Testis (tissue), 3 donors: ENCODE measurements around the gene DIAPH1. TPM values are rescaled to one million over a fixed set of nuclear protein-coding genes. Genes with fewer than 3 reads are reported as not detected.

Experiments
- DNase-seq: peaks from one replicate; pipeline ENCODE4 v3.0.0-alpha.2; 2019
- H3K27ac ChIP-seq, 2 donors: fragments of 200-600 bp; sonication (generic); one replicate each; pipeline ENCODE4 v1.5.1; 2019
- H3K27me3 ChIP-seq: fragments of 200-600 bp; sonication (generic); one replicate; pipeline ENCODE4 v1.5.1; 2019
- H3K36me3 ChIP-seq: fragments of 200-600 bp; sonication (generic); one replicate; pipeline ENCODE4 v1.5.1; 2017; ENCODE audit warnings: low read depth; ENCODE audit errors: missing control alignments
- H3K4me1 ChIP-seq: fragments of 200-600 bp; sonication (generic); one replicate; pipeline ENCODE4 v1.5.1; 2019
- H3K4me3 ChIP-seq, 2 donors: fragments of 200-600 bp; sonication (generic); one replicate each; pipeline ENCODE4 v1.5.1; 2017 to 2019
- H3K9me3 ChIP-seq: fragments of 200-600 bp; sonication (generic); one replicate; pipeline ENCODE4 v1.5.1; 2017
- POLR2A ChIP-seq: fragments of 450-650 bp; IDR thresholded peaks from one replicate; pipeline ENCODE4 v1.6.1; 2017; ENCODE audit warnings: antibody characterized with exemption, mild to moderate bottlenecking, moderate library complexity
- WGBS, 2 donors: methylation state at CpG; one replicate each; pipeline ENCODE4 v1.1.5; 2018; 5-methylcytosine and 5-hydroxymethylcytosine counted together
- intact Hi-C: fragments of 100-400 bp; cut with DNase I; formaldehyde crosslinking; loops from one replicate; pipeline ENCODE4 v1.15.1; 2023; ENCODE audit warnings: low total_unique reads
- polyA plus RNA-seq: library from polyadenylated mRNA; stranded (reverse); fragments of 350-450 nt; fragmentation: Illumina TruSeq; extraction: RNeasy Lipid Tissue Mini Kit (QIAGEN cat#74804); gene quantifications from one replicate; pipeline ENCODE4 v1.2.3, GENCODE V29; 2014; ENCODE audit warnings: low read depth, low replicate concordance; ENCODE audit not compliant: insufficient read depth
- total RNA-seq, 2 donors: library from RNA; depleted of rRNA; stranded (reverse); fragments of >200 nt; gene quantifications; one replicate each; pipeline ENCODE4 v1.2.3, GENCODE V29; 2016
- TF ChIP-seq, protein P1 (sequence below), 3 experiments: fragments of 450-650 bp in 2 of 3; fragments of 200-600 bp in 1 of 3; sonication (generic) in 1 of 3; IDR thresholded peaks; one replicate each; pipeline ENCODE4 v1.5.1; 2016 to 2019; ENCODE audit warnings: antibody characterized with exemption in 3 of 3, mild to moderate bottlenecking in 2 of 3, moderate library complexity in 1 of 3

DIAPH1 gene
- total and polyA plus RNA-seq, 3 donors from 2014 or later: 53.7 to 77.5 (median 58.2) TPM

DNA sequence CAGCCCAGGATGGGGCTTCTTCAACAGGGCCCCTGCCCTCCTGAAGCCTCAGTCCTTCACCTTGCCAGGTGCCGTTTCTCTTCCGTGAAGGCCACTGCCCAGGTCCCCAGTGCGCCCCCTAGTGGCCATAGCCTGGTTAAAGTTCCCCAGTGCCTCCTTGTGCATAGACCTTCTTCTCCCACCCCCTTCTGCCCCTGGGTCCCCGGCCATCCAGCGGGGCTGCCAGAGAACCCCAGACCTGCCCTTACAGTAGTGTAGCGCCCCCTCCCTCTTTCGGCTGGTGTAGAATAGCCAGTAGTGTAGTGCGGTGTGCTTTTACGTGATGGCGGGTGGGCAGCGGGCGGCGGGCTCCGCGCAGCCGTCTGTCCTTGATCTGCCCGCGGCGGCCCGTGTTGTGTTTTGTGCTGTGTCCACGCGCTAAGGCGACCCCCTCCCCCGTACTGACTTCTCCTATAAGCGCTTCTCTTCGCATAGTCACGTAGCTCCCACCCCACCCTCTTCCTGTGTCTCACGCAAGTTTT lies 106.3 kb downstream of the DIAPH1 start:
- TF ChIP-seq POLR2A: no peak
- TF ChIP-seq, protein P1, sequence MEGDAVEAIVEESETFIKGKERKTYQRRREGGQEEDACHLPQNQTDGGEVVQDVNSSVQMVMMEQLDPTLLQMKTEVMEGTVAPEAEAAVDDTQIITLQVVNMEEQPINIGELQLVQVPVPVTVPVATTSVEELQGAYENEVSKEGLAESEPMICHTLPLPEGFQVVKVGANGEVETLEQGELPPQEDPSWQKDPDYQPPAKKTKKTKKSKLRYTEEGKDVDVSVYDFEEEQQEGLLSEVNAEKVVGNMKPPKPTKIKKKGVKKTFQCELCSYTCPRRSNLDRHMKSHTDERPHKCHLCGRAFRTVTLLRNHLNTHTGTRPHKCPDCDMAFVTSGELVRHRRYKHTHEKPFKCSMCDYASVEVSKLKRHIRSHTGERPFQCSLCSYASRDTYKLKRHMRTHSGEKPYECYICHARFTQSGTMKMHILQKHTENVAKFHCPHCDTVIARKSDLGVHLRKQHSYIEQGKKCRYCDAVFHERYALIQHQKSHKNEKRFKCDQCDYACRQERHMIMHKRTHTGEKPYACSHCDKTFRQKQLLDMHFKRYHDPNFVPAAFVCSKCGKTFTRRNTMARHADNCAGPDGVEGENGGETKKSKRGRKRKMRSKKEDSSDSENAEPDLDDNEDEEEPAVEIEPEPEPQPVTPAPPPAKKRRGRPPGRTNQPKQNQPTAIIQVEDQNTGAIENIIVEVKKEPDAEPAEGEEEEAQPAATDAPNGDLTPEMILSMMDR (IDR thresholded peaks at IDR 0.05): peak; percentile 80 to 96 (median 82)
- Histone ChIP-seq H3K4me3 (peak overlapping the region; percentile 54 to 63), H3K9me3 (no peaks in the 10 kb centered on the region), H3K36me3 (no peaks in the 10 kb centered on the region), H3K27ac (peak overlapping the region; percentile 67 to 88), H3K27me3 (no peaks in the 10 kb centered on the region), H3K4me1 (peaks cover 20% of the 10 kb centered on the region)
- 3 to 6% methylated on average over 28 of the region's 28 CpGs for WGBS, 2 donors
- intact Hi-C loops: loop anchor here (5.0 kb wide), 1 partner anchor 35 kb away; the partner anchor contains the start of gene PCDHGC3
- DNase-seq: peak; percentile 96

- WGBS, 2 donors: 66 to 70% methylated on average over 3 to 4 of the region's 4 CpGs
- no peaks in the 10 kb centered on the region for H3K9me3 ChIP-seq
- DNase-seq: no peak
- H3K4me3 ChIP-seq: no peak overlapping the region
- H3K4me1 ChIP-seq: peaks cover 23% of the 10 kb centered on the region
- H3K27me3 ChIP-seq: no peaks in the 10 kb centered on the region
- intact Hi-C loops: loop anchor here (5.0 kb wide), 1 partner anchor 35 kb away; the partner anchor contains the start of gene PCDHGC3
- H3K27ac ChIP-seq: peak overlapping the region in 1 of 2 donors; percentile 67
- no peak for TF ChIP-seq POLR2A
- TF ChIP-seq, protein P1 (IDR thresholded peaks at IDR 0.05): no peak
- no peaks in the 10 kb centered on the region for H3K36me3 ChIP-seq
These were observed 107.0 kb downstream of the DIAPH1 start for GRCh38 chr5:141511771-141512325.

DNA sequence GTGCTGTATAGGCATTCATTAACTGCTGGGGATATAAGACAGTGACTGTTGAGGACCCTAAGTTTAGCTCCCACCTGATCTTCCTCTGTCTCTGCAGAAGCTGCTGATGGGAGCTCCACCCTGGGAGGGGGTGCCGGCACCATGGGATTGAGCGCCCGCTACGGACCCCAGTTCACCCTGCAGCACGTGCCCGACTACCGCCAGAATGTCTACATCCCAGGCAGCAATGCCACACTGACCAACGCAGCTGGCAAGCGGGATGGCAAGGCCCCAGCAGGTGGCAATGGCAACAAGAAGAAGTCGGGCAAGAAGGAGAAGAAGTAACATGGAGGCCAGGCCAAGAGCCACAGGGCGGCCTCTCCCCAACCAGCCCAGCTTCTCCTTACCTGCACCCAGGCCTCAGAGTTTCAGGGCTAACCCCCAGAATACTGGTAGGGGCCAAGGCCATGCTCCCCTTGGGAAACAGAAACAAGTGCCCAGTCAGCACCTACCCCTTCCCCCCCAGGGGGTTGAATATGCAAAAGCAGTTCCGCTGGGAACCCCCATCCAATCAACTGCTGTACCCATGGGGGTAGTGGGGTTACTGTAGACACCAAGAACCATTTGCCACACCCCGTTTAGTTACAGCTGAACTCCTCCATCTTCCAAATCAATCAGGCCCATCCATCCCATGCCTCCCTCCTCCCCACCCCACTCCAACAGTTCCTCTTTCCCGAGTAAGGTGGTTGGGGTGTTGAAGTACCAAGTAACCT lies 107.8 kb downstream of the DIAPH1 start:
- no peak for TF ChIP-seq POLR2A
- TF ChIP-seq, protein P1 (IDR thresholded peaks at IDR 0.05): no peak
- H3K4me1 ChIP-seq: peaks cover 23% of the 10 kb centered on the region
- intact Hi-C loops: loop anchor here (5.0 kb wide), 1 partner anchor 34 kb away; the partner anchor contains the start of gene PCDHGC3
- no peaks in the 10 kb centered on the region for H3K27me3 ChIP-seq
- no peak overlapping the region for H3K27ac ChIP-seq
- no peak overlapping the region for H3K4me3 ChIP-seq
- no peak for DNase-seq
- H3K9me3 ChIP-seq: no peaks in the 10 kb centered on the region
- no peaks in the 10 kb centered on the region for H3K36me3 ChIP-seq
- WGBS, 2 donors: 88 to 97% methylated on average over 5 to 14 of the region's 14 CpGs

DNA sequence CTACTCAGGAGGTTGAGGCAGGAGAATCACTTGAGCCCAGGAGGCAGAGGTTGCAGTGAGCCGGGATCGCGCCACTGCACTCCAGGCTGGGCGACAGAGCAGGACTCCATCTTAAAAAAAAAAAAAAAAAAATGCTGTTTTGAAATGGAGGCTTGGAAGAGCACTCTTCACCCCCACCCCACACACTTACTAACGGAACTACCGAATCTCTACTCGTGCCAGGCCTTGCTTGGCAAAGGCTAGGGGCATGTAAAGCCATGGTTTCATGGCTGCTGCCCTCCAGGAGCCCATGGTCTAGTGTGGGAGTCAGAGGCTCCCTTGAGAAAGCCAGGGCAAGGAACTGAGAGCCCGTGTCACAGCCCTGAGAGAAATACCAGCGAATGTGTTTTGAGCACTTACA lies 108.6 kb downstream of the DIAPH1 start:
- Histone ChIP-seq H3K4me1 (peaks cover 23% of the 10 kb centered on the region), H3K9me3 (no peaks in the 10 kb centered on the region), H3K36me3 (no peaks in the 10 kb centered on the region), H3K27ac (no peak overlapping the region), H3K27me3 (no peaks in the 10 kb centered on the region), H3K4me3 (no peak overlapping the region)
- no peak for TF ChIP-seq POLR2A
- TF ChIP-seq, protein P1 (IDR thresholded peaks at IDR 0.05): no peak
- no peak for DNase-seq
- intact Hi-C loops: loop anchor here (5.0 kb wide), 1 partner anchor 33 kb away; the partner anchor contains the start of gene PCDHGC3
- WGBS, 2 donors: 89 to 92% methylated on average over 9 of the region's 9 CpGs
